ENCODE measurements around the gene IARS1. TPM values are rescaled to one million over a fixed set of nuclear protein-coding genes. Genes with fewer than 3 reads are reported as not detected.

Gene IARS1
- polyA plus RNA-seq (2013), result 77.3 and 78.9 TPM in 2 replicates

- Histone ChIP-seq H4K8ac (ENCODE audit: low read depth, low read length) (peak within 1 kb of the TSS; percentile 91), H2AK5ac (ENCODE audit: low read length) (no peak within 1 kb of the TSS), H3K79me1 (ENCODE audit: low read length) (no peaks in the 10 kb centered on the region), H2BK12ac (ENCODE audit: low read length) (no peak within 1 kb of the TSS), H3K9ac (ENCODE audit: low read length) (peak within 1 kb of the TSS; percentile 73), H4K12ac (ENCODE audit: low read depth, low read length) (peak within 1 kb of the TSS; percentile 39), H3K4ac (ENCODE audit: low read depth, low read length) (peak within 1 kb of the TSS; percentile 98), H3K4me2 (ENCODE audit: low read length) (peak within 1 kb of the TSS; percentile 75), H3K27ac (ENCODE audit: low read depth, low read length) (peak within 1 kb of the TSS; percentile 40), H3K18ac (ENCODE audit: low read length) (peak within 1 kb of the TSS; percentile 67), H2BK120ac (ENCODE audit: insufficient read depth, low read length, poor library complexity) (no peak within 1 kb of the TSS), H3K36me3 (ENCODE audit: control insufficient read depth in 1 of 2, insufficient read depth in 2 of 2, low read length in 2 of 2) (peaks cover 3 to 8% of the 10 kb centered on the region in 2 experiments), H3K4me1 (ENCODE audit: control insufficient read depth in 1 of 2, insufficient read depth in 2 of 2, low read length in 2 of 2) (peaks cover 7% of the 10 kb centered on the region in 2 experiments), H3K79me2 (ENCODE audit: control insufficient read depth, insufficient read depth, low read length, poor library complexity) (peaks cover 11% of the 10 kb centered on the region), H2AFZ (ENCODE audit: insufficient read depth, low read length, poor library complexity) (peak within 1 kb of the TSS; percentile 72), H3K9me3 (ENCODE audit: insufficient read depth, low read depth, low read length) (no peaks in the 10 kb centered on the region), H3K23ac (ENCODE audit: low read length) (no peak within 1 kb of the TSS), H3K4me3 (ENCODE audit: low read depth, low read length) (peak within 1 kb of the TSS; percentile 80), H3K27me3 (ENCODE audit: insufficient read depth, low read length) (no peaks in the 10 kb centered on the region), H3K14ac (ENCODE audit: low read length) (peak within 1 kb of the TSS; percentile 68), H4K91ac (ENCODE audit: low read depth, low read length) (peak within 1 kb of the TSS; percentile 70), H2BK5ac (ENCODE audit: low read depth, low read length, poor library complexity) (peak within 1 kb of the TSS; percentile 54)
- WGBS (ENCODE audit: extremely low coverage, insufficient coverage, insufficient read length), result no CpG with 5 or more reads among the region's 63 CpGs
- peak; percentile 100 for DNase-seq
Observed at GRCh38 chr9:92293452-92294296, at the start of gene IARS1. Gene IARS1 (minus strand): TSS chr9:92293697. CDS start chr9:92289419, 4,278 bp downstream.

DNA sequence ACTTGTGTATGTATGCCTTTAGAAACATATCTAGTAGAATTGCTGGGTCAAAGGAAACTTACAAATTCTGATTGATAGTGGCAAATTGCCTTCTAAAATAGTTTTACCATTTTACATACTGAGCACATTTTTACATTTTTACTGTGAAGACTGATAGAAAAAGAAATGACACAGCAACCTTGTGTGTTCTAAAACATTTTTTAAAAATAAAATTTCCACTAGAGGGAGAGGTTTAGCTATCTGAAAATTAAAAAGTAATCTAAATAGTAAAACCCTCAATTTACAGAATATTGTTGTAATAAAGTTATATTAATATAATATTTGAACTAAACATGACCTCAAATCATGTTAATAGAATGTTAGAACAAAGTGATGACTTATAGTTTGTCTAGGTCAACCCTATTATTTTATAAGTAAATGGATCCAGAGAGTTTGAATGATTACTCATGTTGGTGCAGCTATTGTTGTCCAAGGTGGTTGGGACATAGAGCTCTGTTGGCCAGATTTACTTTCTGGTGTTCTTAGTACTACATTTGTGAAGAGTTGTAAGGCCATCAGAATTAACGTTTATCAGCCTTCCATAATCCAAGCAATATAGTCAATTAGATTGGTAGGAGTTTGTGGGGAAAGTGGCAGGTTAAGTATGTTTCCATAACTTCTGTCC lies 49.5 kb upstream of the IARS1 start:
- H3K14ac ChIP-seq (ENCODE audit: low read length), result no peak overlapping the region
- no peak overlapping the region for H4K91ac ChIP-seq (ENCODE audit: low read depth, low read length)
- peaks cover 0 to 5% of the 10 kb centered on the region in 2 experiments for H3K36me3 ChIP-seq (ENCODE audit: control insufficient read depth in 1 of 2, insufficient read depth in 2 of 2, low read length in 2 of 2)
- no peak overlapping the region for H3K4me2 ChIP-seq (ENCODE audit: low read length)
- no peak overlapping the region for H4K12ac ChIP-seq (ENCODE audit: low read depth, low read length)
- H3K27me3 ChIP-seq (ENCODE audit: insufficient read depth, low read length), result no peaks in the 10 kb centered on the region
- H2BK5ac ChIP-seq (ENCODE audit: low read depth, low read length, poor library complexity), result no peak overlapping the region
- no peak overlapping the region for H3K27ac ChIP-seq (ENCODE audit: low read depth, low read length)
- no peak overlapping the region for H3K4ac ChIP-seq (ENCODE audit: low read depth, low read length)
- no peaks in the 10 kb centered on the region for H3K79me1 ChIP-seq (ENCODE audit: low read length)
- no peak overlapping the region for H4K8ac ChIP-seq (ENCODE audit: low read depth, low read length)
- DNase-seq, result no peak
- H3K9ac ChIP-seq (ENCODE audit: low read length), result no peak overlapping the region
- no peak overlapping the region for H2BK12ac ChIP-seq (ENCODE audit: low read length)
- H3K4me1 ChIP-seq (ENCODE audit: control insufficient read depth in 1 of 2, insufficient read depth in 2 of 2, low read length in 2 of 2), result no peaks in the 10 kb centered on the region
- no peak overlapping the region for H3K18ac ChIP-seq (ENCODE audit: low read length)
- H3K79me2 ChIP-seq (ENCODE audit: control insufficient read depth, insufficient read depth, low read length, poor library complexity), result no peaks in the 10 kb centered on the region
- no peak overlapping the region for H3K4me3 ChIP-seq (ENCODE audit: low read depth, low read length)
- WGBS (ENCODE audit: extremely low coverage, insufficient coverage, insufficient read length), result no CpG with 5 or more reads among the region's 1 CpG
- peaks cover 3% of the 10 kb centered on the region for H3K9me3 ChIP-seq (ENCODE audit: insufficient read depth, low read depth, low read length)
- H2BK120ac ChIP-seq (ENCODE audit: insufficient read depth, low read length, poor library complexity), result no peak overlapping the region
- no peak overlapping the region for H2AK5ac ChIP-seq (ENCODE audit: low read length)
- no peak overlapping the region for H3K23ac ChIP-seq (ENCODE audit: low read length)
- H2AFZ ChIP-seq (ENCODE audit: insufficient read depth, low read length, poor library complexity), result no peak overlapping the region

- Histone ChIP-seq H2AK5ac (ENCODE audit: low read length) (no peak overlapping the region), H3K14ac (ENCODE audit: low read length) (no peak overlapping the region), H3K18ac (ENCODE audit: low read length) (no peak overlapping the region), H3K4me3 (ENCODE audit: low read depth, low read length) (no peak overlapping the region), H3K27ac (ENCODE audit: low read depth, low read length) (no peak overlapping the region), H3K9me3 (ENCODE audit: insufficient read depth, low read depth, low read length) (peaks cover 3% of the 10 kb centered on the region), H4K91ac (ENCODE audit: low read depth, low read length) (no peak overlapping the region), H2BK5ac (ENCODE audit: low read depth, low read length, poor library complexity) (no peak overlapping the region), H4K8ac (ENCODE audit: low read depth, low read length) (no peak overlapping the region), H3K79me2 (ENCODE audit: control insufficient read depth, insufficient read depth, low read length, poor library complexity) (no peaks in the 10 kb centered on the region), H3K4me1 (ENCODE audit: control insufficient read depth in 1 of 2, insufficient read depth in 2 of 2, low read length in 2 of 2) (no peaks in the 10 kb centered on the region), H4K12ac (ENCODE audit: low read depth, low read length) (no peak overlapping the region), H3K23ac (ENCODE audit: low read length) (no peak overlapping the region), H3K36me3 (ENCODE audit: control insufficient read depth in 1 of 2, insufficient read depth in 2 of 2, low read length in 2 of 2) (peaks cover 0 to 8% of the 10 kb centered on the region in 2 experiments), H2BK12ac (ENCODE audit: low read length) (no peak overlapping the region), H3K27me3 (ENCODE audit: insufficient read depth, low read length) (no peaks in the 10 kb centered on the region), H2BK120ac (ENCODE audit: insufficient read depth, low read length, poor library complexity) (no peak overlapping the region), H3K4me2 (ENCODE audit: low read length) (no peak overlapping the region), H3K4ac (ENCODE audit: low read depth, low read length) (no peak overlapping the region), H2AFZ (ENCODE audit: insufficient read depth, low read length, poor library complexity) (no peak overlapping the region), H3K9ac (ENCODE audit: low read length) (peak overlapping the region; percentile 34), H3K79me1 (ENCODE audit: low read length) (no peaks in the 10 kb centered on the region)
- no peak for DNase-seq
- WGBS (ENCODE audit: extremely low coverage, insufficient coverage, insufficient read length), result no CpG with 5 or more reads among the region's 1 CpG
Observed at GRCh38 chr9:92341578-92341977, 48.1 kb upstream of the IARS1 start.

DNA sequence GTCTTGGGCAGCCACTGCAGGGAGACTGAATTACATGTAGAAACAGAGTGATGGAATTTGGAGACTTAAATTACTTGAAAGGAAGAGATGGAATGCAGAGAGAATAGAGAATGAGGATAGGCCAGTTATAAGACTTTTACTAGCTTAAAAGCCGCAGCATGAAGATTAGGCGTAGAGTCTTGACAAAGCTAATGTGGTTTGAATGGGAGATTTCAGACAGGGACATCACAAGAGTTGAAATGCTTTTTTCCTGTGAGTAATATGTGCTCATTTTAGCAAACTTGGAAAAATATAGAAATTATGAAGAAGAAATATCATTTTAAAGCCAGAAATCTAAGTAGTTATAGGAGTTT lies 39.8 kb upstream of the IARS1 start:
- no peak overlapping the region for H4K8ac ChIP-seq (ENCODE audit: low read depth, low read length)
- H3K18ac ChIP-seq (ENCODE audit: low read length), result no peak overlapping the region
- no peak overlapping the region for H4K12ac ChIP-seq (ENCODE audit: low read depth, low read length)
- no peak overlapping the region for H2AK5ac ChIP-seq (ENCODE audit: low read length)
- DNase-seq, result no peak
- H2BK120ac ChIP-seq (ENCODE audit: insufficient read depth, low read length, poor library complexity), result no peak overlapping the region
- H3K9me3 ChIP-seq (ENCODE audit: insufficient read depth, low read depth, low read length), result no peaks in the 10 kb centered on the region
- no peaks in the 10 kb centered on the region for H3K4me1 ChIP-seq (ENCODE audit: control insufficient read depth in 1 of 2, insufficient read depth in 2 of 2, low read length in 2 of 2)
- H3K79me1 ChIP-seq (ENCODE audit: low read length), result no peaks in the 10 kb centered on the region
- no peaks in the 10 kb centered on the region for H3K79me2 ChIP-seq (ENCODE audit: control insufficient read depth, insufficient read depth, low read length, poor library complexity)
- H3K4me2 ChIP-seq (ENCODE audit: low read length), result no peak overlapping the region
- no peak overlapping the region for H3K23ac ChIP-seq (ENCODE audit: low read length)
- no peak overlapping the region for H2BK12ac ChIP-seq (ENCODE audit: low read length)
- no peak overlapping the region for H3K14ac ChIP-seq (ENCODE audit: low read length)
- no peak overlapping the region for H2AFZ ChIP-seq (ENCODE audit: insufficient read depth, low read length, poor library complexity)
- H3K4ac ChIP-seq (ENCODE audit: low read depth, low read length), result no peak overlapping the region
- WGBS (ENCODE audit: extremely low coverage, insufficient coverage, insufficient read length), result no CpG with 5 or more reads among the region's 2 CpGs
- no peak overlapping the region for H3K4me3 ChIP-seq (ENCODE audit: low read depth, low read length)
- no peak overlapping the region for H3K27ac ChIP-seq (ENCODE audit: low read depth, low read length)
- H3K9ac ChIP-seq (ENCODE audit: low read length), result no peak overlapping the region
- H3K27me3 ChIP-seq (ENCODE audit: insufficient read depth, low read length), result no peaks in the 10 kb centered on the region
- no peak overlapping the region for H2BK5ac ChIP-seq (ENCODE audit: low read depth, low read length, poor library complexity)
- H4K91ac ChIP-seq (ENCODE audit: low read depth, low read length), result no peak overlapping the region
- peaks cover 0 to 5% of the 10 kb centered on the region in 2 experiments for H3K36me3 ChIP-seq (ENCODE audit: control insufficient read depth in 1 of 2, insufficient read depth in 2 of 2, low read length in 2 of 2)

Measured in trophoblast cell (in vitro differentiated cells and primary cell).